Hepatocyte (in vitro differentiated cells): ENCODE data around the gene COL6A3. TPM values are rescaled to one million over a fixed set of nuclear protein-coding genes. Genes with fewer than 3 reads are reported as not detected.

Experiments used
- DNase-seq: peaks from one replicate; pipeline ENCODE4 v3.0.0-alpha.2; 2016; ENCODE audit warnings: low spot score
- H2AFZ ChIP-seq: fragments of 200-600 bp; sonication (generic); 2 replicates; pipeline ENCODE4 v1.6.0; 2016; ENCODE audit warnings: antibody characterized with exemption, mild to moderate bottlenecking
- H3K27ac ChIP-seq: fragments of 200-600 bp; sonication (generic); 2 replicates; pipeline ENCODE4 v1.5.1; 2016; ENCODE audit warnings: mild to moderate bottlenecking
- H3K27me3 ChIP-seq: fragments of 200-600 bp; sonication (generic); 2 replicates; pipeline ENCODE4 v1.6.1; 2016
- H3K36me3 ChIP-seq: fragments of 200-600 bp; sonication (generic); replicated peaks from 2 replicates; pipeline ENCODE4 v1.5.1; 2016; ENCODE audit warnings: low read depth; ENCODE audit not compliant: insufficient read depth
- H3K4me1 ChIP-seq: fragments of 200-600 bp; sonication (generic); 2 replicates; pipeline ENCODE4 v1.5.1; 2016; ENCODE audit warnings: mild to moderate bottlenecking, moderate library complexity; ENCODE audit not compliant: insufficient read depth
- H3K4me2 ChIP-seq: fragments of 200-600 bp; sonication (generic); 2 replicates; pipeline ENCODE4 v1.6.0; 2016
- H3K4me3 ChIP-seq: fragments of 200-600 bp; sonication (generic); 2 replicates; pipeline ENCODE4 v1.5.1; 2016; ENCODE audit warnings: mild to moderate bottlenecking
- H3K79me2 ChIP-seq: fragments of 200-600 bp; sonication (generic); 2 replicates; pipeline ENCODE4 v1.6.0; 2017; ENCODE audit warnings: mild to moderate bottlenecking
- H3K9me2 ChIP-seq: fragments of 200-600 bp; sonication (generic); replicated peaks from 2 replicates; pipeline ENCODE4 v1.6.0; 2017; ENCODE audit warnings: mild to moderate bottlenecking; ENCODE audit not compliant: insufficient read depth
- H3K9me3 ChIP-seq: fragments of 200-600 bp; sonication (generic); 2 replicates; pipeline ENCODE4 v1.5.1; 2016; ENCODE audit warnings: low read depth, mild to moderate bottlenecking
- H4K20me1 ChIP-seq: fragments of 200-600 bp; sonication (generic); 2 replicates; pipeline ENCODE4 v1.6.0; 2016; ENCODE audit warnings: mild to moderate bottlenecking; ENCODE audit not compliant: insufficient read depth, poor library complexity, severe bottlenecking
- EZH2 ChIP-seq: fragments of 200-600 bp; sonication (generic); IDR thresholded peaks from 2 replicates; pipeline ENCODE4 v1.6.1; 2016; ENCODE audit warnings: antibody characterized with exemption, mild to moderate bottlenecking, borderline replicate concordance
- EZH2phosphoT487 ChIP-seq: fragments of 200-600 bp; sonication (generic); IDR thresholded peaks from one replicate; pipeline ENCODE4 v1.6.1; 2018; ENCODE audit warnings: antibody characterized with exemption, mild to moderate bottlenecking, low read depth, moderate library complexity; ENCODE audit not compliant: unreplicated experiment, severe bottlenecking
- WGBS: methylation state at CpG from one replicate; pipeline ENCODE4 v1.1.6; 2016; ENCODE audit warnings: low lambda C conversion rate; ENCODE audit errors: missing lambda C conversion rate; 5-methylcytosine and 5-hydroxymethylcytosine counted together
- polyA plus RNA-seq: library from polyadenylated mRNA; unstranded; fragments of >200 nt; fragmentation: Nextera tagmentation; extraction: Ambion mirVana; gene quantifications from 2 replicates; pipeline ENCODE4 v1.2.1, GENCODE V29; 2016
- total RNA-seq: library from RNA; depleted of rRNA; stranded (reverse); fragments of >200 nt; gene quantifications from 2 replicates; pipeline ENCODE4 v1.2.3, GENCODE V29; 2014
- TF ChIP-seq, protein P1 (sequence below): fragments of 200-600 bp; sonication (generic); IDR thresholded peaks from 2 replicates; pipeline ENCODE4 v1.5.1; 2016; ENCODE audit warnings: antibody characterized with exemption, mild to moderate bottlenecking; ENCODE audit not compliant: poor library complexity

The COL6A3 gene
- total and polyA plus RNA-seq, 2 experiments from 2014 or later, result 80.7 to 250 TPM

DNA sequence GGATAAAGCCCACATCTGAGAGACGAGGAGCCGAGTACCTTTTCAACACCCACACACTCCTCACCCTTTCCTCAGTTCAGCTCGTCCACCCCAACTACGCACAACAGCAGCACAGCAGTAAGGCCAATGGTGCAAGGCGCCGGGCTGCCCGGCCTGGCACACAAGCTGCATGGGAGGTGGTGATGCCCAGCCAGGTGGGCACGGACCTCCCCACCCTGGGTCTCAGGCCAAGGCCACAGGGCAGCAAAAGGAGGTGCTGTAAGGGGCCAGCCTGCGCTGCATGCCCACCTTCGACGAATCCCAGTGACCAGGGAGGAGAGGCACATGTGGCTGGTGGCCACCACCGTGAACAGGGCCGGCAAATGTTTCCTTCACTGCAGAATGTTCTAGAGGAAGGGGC lies 36.6 kb upstream of the COL6A3 start:
- DNase-seq, result no peak
- WGBS, result 96% methylated on average over 13 of the region's 13 CpGs

DNA sequence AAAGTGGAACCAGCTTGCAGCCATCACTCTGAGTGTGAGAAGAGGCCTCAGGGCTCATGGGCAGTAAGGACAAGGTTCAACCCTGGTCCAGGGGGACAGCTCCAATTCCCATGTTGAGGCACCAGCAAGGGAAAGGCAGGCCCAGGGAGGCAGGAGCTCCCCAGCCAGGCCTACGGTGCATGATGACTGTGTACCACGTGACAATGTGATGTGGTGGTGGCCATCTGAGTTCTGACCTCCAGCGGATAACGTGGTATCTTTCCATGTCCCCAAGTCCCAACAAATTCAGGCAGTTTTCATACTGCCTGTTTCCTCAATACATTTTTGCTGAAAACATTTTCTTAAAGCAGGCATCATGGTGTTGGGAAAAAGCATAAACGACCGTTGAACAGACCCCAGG lies 36.1 kb upstream of the COL6A3 start:
- no peak overlapping the region for H3K27ac ChIP-seq
- no peaks in the 10 kb centered on the region for H3K27me3 ChIP-seq
- 87% methylated on average over 6 of the region's 6 CpGs for WGBS
- H3K4me3 ChIP-seq, result no peak overlapping the region
- no peaks in the 10 kb centered on the region for H3K79me2 ChIP-seq
- H3K4me2 ChIP-seq, result no peak overlapping the region
- no peaks in the 10 kb centered on the region for H3K9me2 ChIP-seq
- H2AFZ ChIP-seq, result no peak overlapping the region
- no peak for DNase-seq
- no peaks in the 10 kb centered on the region for H3K36me3 ChIP-seq
- no peaks in the 10 kb centered on the region for H4K20me1 ChIP-seq
- no peaks in the 10 kb centered on the region for H3K9me3 ChIP-seq
- TF ChIP-seq, protein P1, sequence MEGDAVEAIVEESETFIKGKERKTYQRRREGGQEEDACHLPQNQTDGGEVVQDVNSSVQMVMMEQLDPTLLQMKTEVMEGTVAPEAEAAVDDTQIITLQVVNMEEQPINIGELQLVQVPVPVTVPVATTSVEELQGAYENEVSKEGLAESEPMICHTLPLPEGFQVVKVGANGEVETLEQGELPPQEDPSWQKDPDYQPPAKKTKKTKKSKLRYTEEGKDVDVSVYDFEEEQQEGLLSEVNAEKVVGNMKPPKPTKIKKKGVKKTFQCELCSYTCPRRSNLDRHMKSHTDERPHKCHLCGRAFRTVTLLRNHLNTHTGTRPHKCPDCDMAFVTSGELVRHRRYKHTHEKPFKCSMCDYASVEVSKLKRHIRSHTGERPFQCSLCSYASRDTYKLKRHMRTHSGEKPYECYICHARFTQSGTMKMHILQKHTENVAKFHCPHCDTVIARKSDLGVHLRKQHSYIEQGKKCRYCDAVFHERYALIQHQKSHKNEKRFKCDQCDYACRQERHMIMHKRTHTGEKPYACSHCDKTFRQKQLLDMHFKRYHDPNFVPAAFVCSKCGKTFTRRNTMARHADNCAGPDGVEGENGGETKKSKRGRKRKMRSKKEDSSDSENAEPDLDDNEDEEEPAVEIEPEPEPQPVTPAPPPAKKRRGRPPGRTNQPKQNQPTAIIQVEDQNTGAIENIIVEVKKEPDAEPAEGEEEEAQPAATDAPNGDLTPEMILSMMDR, result no peak
- no peak for TF ChIP-seq EZH2phosphoT487
- no peak for TF ChIP-seq EZH2
- H3K4me1 ChIP-seq, result peaks cover 5% of the 10 kb centered on the region

More for the DNA sequence above, 36.6 kb upstream of the COL6A3 start:
- no peaks in the 10 kb centered on the region for H3K36me3 ChIP-seq
- no peaks in the 10 kb centered on the region for H4K20me1 ChIP-seq
- TF ChIP-seq, protein P1, result no peak
- TF ChIP-seq EZH2phosphoT487 (no peak), EZH2 (no peak)
- H3K27ac ChIP-seq, result peak overlapping the region; percentile 76
- no peak overlapping the region for H3K4me2 ChIP-seq
- H3K9me3 ChIP-seq, result no peaks in the 10 kb centered on the region
- no peaks in the 10 kb centered on the region for H3K9me2 ChIP-seq
- H3K79me2 ChIP-seq, result no peaks in the 10 kb centered on the region
- H3K27me3 ChIP-seq, result no peaks in the 10 kb centered on the region
- H2AFZ ChIP-seq, result no peak overlapping the region
- no peak overlapping the region for H3K4me3 ChIP-seq
- peaks cover 5% of the 10 kb centered on the region for H3K4me1 ChIP-seq

DNA sequence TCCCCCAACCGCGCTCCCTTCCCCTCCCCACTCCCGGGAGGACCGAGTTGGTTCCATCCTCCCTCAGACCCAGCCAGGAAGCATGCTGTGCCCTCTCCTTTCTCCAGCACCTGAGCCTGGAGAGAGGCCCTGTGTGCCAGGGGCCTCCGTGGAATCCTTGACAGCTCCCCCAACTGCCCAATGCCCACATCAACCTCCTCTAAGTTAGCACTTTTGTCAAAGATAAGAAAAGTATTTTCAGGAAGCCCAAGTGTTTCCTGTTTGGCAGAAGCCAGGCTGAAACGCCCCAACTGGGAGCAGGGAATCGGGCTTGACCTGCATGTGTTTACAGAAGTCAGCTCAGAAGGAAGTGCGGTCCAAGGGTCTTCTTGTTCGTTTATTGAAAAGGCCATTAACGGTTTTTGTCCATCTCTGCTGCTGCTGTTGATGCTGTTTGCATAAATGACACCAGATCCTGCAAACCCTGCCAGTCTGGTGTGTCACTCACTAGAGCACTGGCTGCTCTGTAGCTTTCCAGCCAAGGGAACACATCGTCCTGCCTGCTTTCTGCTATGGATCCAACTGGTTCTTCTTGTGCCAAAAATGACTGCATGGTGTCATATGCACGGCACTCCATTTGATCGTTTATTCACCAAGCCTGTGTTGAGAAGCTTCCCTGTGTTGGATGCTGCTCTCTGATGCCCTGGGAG lies 35.4 kb upstream of the COL6A3 start:
- Histone ChIP-seq H3K9me2 (no peaks in the 10 kb centered on the region), H3K4me1 (peaks cover 5% of the 10 kb centered on the region), H2AFZ (no peak overlapping the region), H3K36me3 (no peaks in the 10 kb centered on the region), H3K4me3 (no peak overlapping the region), H4K20me1 (no peaks in the 10 kb centered on the region), H3K4me2 (peak overlapping the region; percentile 37), H3K9me3 (no peaks in the 10 kb centered on the region), H3K27ac (peak overlapping the region; percentile 43), H3K27me3 (no peaks in the 10 kb centered on the region), H3K79me2 (no peaks in the 10 kb centered on the region)
- TF ChIP-seq, protein P1, result no peak
- no peak for TF ChIP-seq EZH2phosphoT487
- TF ChIP-seq EZH2, result no peak
- no peak for DNase-seq
- 60% methylated on average over 13 of the region's 13 CpGs for WGBS
